Stimulated activated memory B cell treated with anti-CD40 and anti-IgM and Interleukin-4, amounts not matched to agents 10 μg/mL and 1 μg/mL and 100 μg/mL, for 72 hours (primary cell): Measurements from ENCODE around the gene EPM2A.

Experiments
- ATAC-seq: fragments of 150-1000 bp; cut with Tn5 transposase; 2 replicates; pipeline ENCODE4 v1.10.0; 2021
- H3K27ac Mint-ChIP-seq: one replicate; pipeline ENCODE4 v1.8.0; 2022; ENCODE audit warnings: mild to moderate bottlenecking, mixed read lengths
- H3K27me3 Mint-ChIP-seq: one replicate; pipeline ENCODE4 v1.8.0; 2022; ENCODE audit warnings: mixed read lengths
- H3K36me3 Mint-ChIP-seq: one replicate; pipeline ENCODE4 v1.8.0; 2022; ENCODE audit warnings: mixed read lengths
- H3K4me1 Mint-ChIP-seq: one replicate; pipeline ENCODE4 v1.8.0; 2022; ENCODE audit warnings: mixed read lengths
- H3K4me3 Mint-ChIP-seq: one replicate; pipeline ENCODE4 v1.8.0; 2022; ENCODE audit warnings: mild to moderate bottlenecking, moderate library complexity, mixed read lengths
- H3K9me3 Mint-ChIP-seq: one replicate; pipeline ENCODE4 v1.8.0; 2022; ENCODE audit warnings: mixed read lengths

The EPM2A gene

GRCh38 chr6:145621776-145622175 lies 113.5 kb downstream of the EPM2A start:
- Mint-ChIP-seq H3K27ac (no peak overlapping the region), H3K4me3 (no peak overlapping the region), H3K9me3 (peaks cover 8% of the 10 kb centered on the region)

GRCh38 chr6:145620088-145620487 lies 115.2 kb downstream of the EPM2A start:
- peaks cover 8% of the 10 kb centered on the region for H3K9me3 Mint-ChIP-seq
- no peaks in the 10 kb centered on the region for H3K4me1 Mint-ChIP-seq
- H3K27me3 Mint-ChIP-seq, result no peaks in the 10 kb centered on the region
- no peak overlapping the region for H3K4me3 Mint-ChIP-seq
- no peak for ATAC-seq
- no peak overlapping the region for H3K27ac Mint-ChIP-seq
- no peaks in the 10 kb centered on the region for H3K36me3 Mint-ChIP-seq

More at GRCh38 chr6:145621776-145622175, 113.5 kb downstream of the EPM2A start:
- no peak for ATAC-seq
- H3K36me3 Mint-ChIP-seq, result peaks cover 9% of the 10 kb centered on the region
- H3K27me3 Mint-ChIP-seq, result no peaks in the 10 kb centered on the region
- H3K4me1 Mint-ChIP-seq, result no peaks in the 10 kb centered on the region

- no peaks in the 10 kb centered on the region for H3K4me1 Mint-ChIP-seq
- H3K27ac Mint-ChIP-seq, result no peak overlapping the region
- no peaks in the 10 kb centered on the region for H3K36me3 Mint-ChIP-seq
- no peak for ATAC-seq
- no peaks in the 10 kb centered on the region for H3K27me3 Mint-ChIP-seq
- peaks cover 4% of the 10 kb centered on the region for H3K9me3 Mint-ChIP-seq
- no peak overlapping the region for H3K4me3 Mint-ChIP-seq
Measured at GRCh38 chr6:145609521-145609920, 125.8 kb downstream of the EPM2A start.

- no peak overlapping the region for H3K4me3 Mint-ChIP-seq
- no peak overlapping the region for H3K27ac Mint-ChIP-seq
- H3K27me3 Mint-ChIP-seq, result no peaks in the 10 kb centered on the region
- H3K9me3 Mint-ChIP-seq, result peaks cover 4% of the 10 kb centered on the region
- H3K4me1 Mint-ChIP-seq, result no peaks in the 10 kb centered on the region
- no peaks in the 10 kb centered on the region for H3K36me3 Mint-ChIP-seq
- ATAC-seq, result no peak
Measured at GRCh38 chr6:145608850-145609249, 126.5 kb downstream of the EPM2A start.

GRCh38 chr6:145603991-145604390 lies 131.3 kb downstream of the EPM2A start:
- no peak overlapping the region for H3K27ac Mint-ChIP-seq
- no peaks in the 10 kb centered on the region for H3K4me1 Mint-ChIP-seq
- H3K27me3 Mint-ChIP-seq, result no peaks in the 10 kb centered on the region
- no peak for ATAC-seq
- H3K4me3 Mint-ChIP-seq, result no peak overlapping the region
- H3K9me3 Mint-ChIP-seq, result peaks cover 4% of the 10 kb centered on the region
- no peaks in the 10 kb centered on the region for H3K36me3 Mint-ChIP-seq

GRCh38 chr6:145603424-145603833 lies 131.9 kb downstream of the EPM2A start:
- H3K4me1 Mint-ChIP-seq, result no peaks in the 10 kb centered on the region
- ATAC-seq, result no peak
- no peak overlapping the region for H3K27ac Mint-ChIP-seq
- peaks cover 4% of the 10 kb centered on the region for H3K9me3 Mint-ChIP-seq
- no peaks in the 10 kb centered on the region for H3K36me3 Mint-ChIP-seq
- H3K4me3 Mint-ChIP-seq, result no peak overlapping the region
- no peaks in the 10 kb centered on the region for H3K27me3 Mint-ChIP-seq

GRCh38 chr6:145602726-145603326 lies 132.5 kb downstream of the EPM2A start:
- Mint-ChIP-seq H3K4me3 (no peak overlapping the region), H3K9me3 (peaks cover 4% of the 10 kb centered on the region), H3K27ac (no peak overlapping the region), H3K27me3 (no peaks in the 10 kb centered on the region), H3K4me1 (no peaks in the 10 kb centered on the region), H3K36me3 (no peaks in the 10 kb centered on the region)
- no peak for ATAC-seq

- no peak for ATAC-seq
- no peak overlapping the region for H3K4me3 Mint-ChIP-seq
- no peaks in the 10 kb centered on the region for H3K36me3 Mint-ChIP-seq
- H3K4me1 Mint-ChIP-seq, result no peaks in the 10 kb centered on the region
- no peak overlapping the region for H3K27ac Mint-ChIP-seq
- no peaks in the 10 kb centered on the region for H3K9me3 Mint-ChIP-seq
- H3K27me3 Mint-ChIP-seq, result no peaks in the 10 kb centered on the region
Measured at GRCh38 chr6:145601397-145601796, 133.9 kb downstream of the EPM2A start.

- no peak overlapping the region for H3K27ac Mint-ChIP-seq
- H3K27me3 Mint-ChIP-seq, result no peaks in the 10 kb centered on the region
- H3K9me3 Mint-ChIP-seq, result no peaks in the 10 kb centered on the region
- no peak overlapping the region for H3K4me3 Mint-ChIP-seq
- no peak for ATAC-seq
- H3K36me3 Mint-ChIP-seq, result no peaks in the 10 kb centered on the region
- no peaks in the 10 kb centered on the region for H3K4me1 Mint-ChIP-seq
Measured at GRCh38 chr6:145600299-145600698, 135.0 kb downstream of the EPM2A start.

- H3K27ac Mint-ChIP-seq, result no peak overlapping the region
- no peaks in the 10 kb centered on the region for H3K9me3 Mint-ChIP-seq
- no peaks in the 10 kb centered on the region for H3K36me3 Mint-ChIP-seq
- ATAC-seq, result no peak
- H3K4me3 Mint-ChIP-seq, result no peak overlapping the region
- H3K4me1 Mint-ChIP-seq, result no peaks in the 10 kb centered on the region
- H3K27me3 Mint-ChIP-seq, result peaks cover 26% of the 10 kb centered on the region
Measured at GRCh38 chr6:145588981-145589380, 146.3 kb downstream of the EPM2A start.

GRCh38 chr6:145587334-145587733 lies 148.0 kb downstream of the EPM2A start:
- H3K36me3 Mint-ChIP-seq, result no peaks in the 10 kb centered on the region
- H3K27me3 Mint-ChIP-seq, result peaks cover 30% of the 10 kb centered on the region
- H3K4me3 Mint-ChIP-seq, result no peak overlapping the region
- H3K4me1 Mint-ChIP-seq, result no peaks in the 10 kb centered on the region
- H3K9me3 Mint-ChIP-seq, result no peaks in the 10 kb centered on the region
- no peak overlapping the region for H3K27ac Mint-ChIP-seq
- ATAC-seq, result no peak

GRCh38 chr6:145583753-145584152 lies 151.6 kb downstream of the EPM2A start:
- Mint-ChIP-seq H3K27ac (no peak overlapping the region), H3K27me3 (peaks cover 30% of the 10 kb centered on the region), H3K9me3 (peaks cover 2% of the 10 kb centered on the region), H3K36me3 (no peaks in the 10 kb centered on the region), H3K4me3 (no peak overlapping the region), H3K4me1 (no peaks in the 10 kb centered on the region)
- peak; percentile 43 for ATAC-seq
